SK-N-SH treated with all-trans-retinoic acid at 6 μM for 48 hours (cell line): Measurements from ENCODE around the gene MTERF2.
A peak's percentile ranks its signal among the peaks of the same experiment; 100 is the strongest.

ENCODE experiments used
- ATAC-seq: fragments of 200-7000 bp; cut with Tn5 transposase; 3 replicates; pipeline ENCODE4 v1.9.1; 2020; ENCODE audit warnings: mild to moderate bottlenecking, moderate library complexity
- ARNTL ChIP-seq: fragments of 450-650 bp; formaldehyde crosslinking; IDR thresholded peaks from 2 replicates; pipeline ENCODE4 v1.5.0; 2020; ENCODE audit warnings: low read depth, mild to moderate bottlenecking, moderate library complexity, borderline replicate concordance
- BACH2 ChIP-seq: fragments of 250-450 bp; sonication (Bioruptor Pico); IDR thresholded peaks from 2 replicates; pipeline ENCODE4 v1.9.0; 2021; ENCODE audit warnings: mild to moderate bottlenecking, borderline replicate concordance
- CSDC2 ChIP-seq: fragments of 250-450 bp; sonication (Bioruptor Pico); IDR thresholded peaks from 2 replicates; pipeline ENCODE4 v1.5.0; 2020; ENCODE audit warnings: mild to moderate bottlenecking, moderate library complexity
- ESRRG ChIP-seq: fragments of 250-450 bp; sonication (Bioruptor Pico); IDR thresholded peaks from 2 replicates; pipeline ENCODE4 v1.6.1; 2021; ENCODE audit warnings: mild to moderate bottlenecking
- GLIS3 ChIP-seq: fragments of 250-450 bp; sonication (Bioruptor Pico); IDR thresholded peaks from 2 replicates; pipeline ENCODE4 v1.5.0; 2020; ENCODE audit warnings: mild to moderate bottlenecking, moderate library complexity
- ISL1 ChIP-seq: fragments of 250-450 bp; sonication (Bioruptor Pico); IDR thresholded peaks from 2 replicates; pipeline ENCODE4 v2.1.2; 2022; ENCODE audit warnings: mild to moderate bottlenecking, moderate library complexity
- OSR1 ChIP-seq: fragments of 250-450 bp; sonication (Bioruptor Pico); IDR thresholded peaks from 2 replicates; pipeline ENCODE4 v1.8.0; 2022; ENCODE audit warnings: moderate library complexity, mild to moderate bottlenecking, inconsistent platforms
- PPARA ChIP-seq: fragments of 250-450 bp; sonication (Bioruptor Pico); IDR thresholded peaks from 2 replicates; pipeline ENCODE4 v1.5.0; 2020; ENCODE audit warnings: mild to moderate bottlenecking, borderline replicate concordance
- RARB ChIP-seq: fragments of 250-450 bp; sonication (Bioruptor Pico); IDR thresholded peaks from 2 replicates; pipeline ENCODE4 v1.8.0; 2021; ENCODE audit warnings: mild to moderate bottlenecking, moderate library complexity
- SNAI2 ChIP-seq: fragments of 250-450 bp; sonication (Bioruptor Pico); IDR thresholded peaks from 2 replicates; pipeline ENCODE4 v1.5.0; 2020; ENCODE audit warnings: mild to moderate bottlenecking, moderate library complexity
- TOX ChIP-seq: fragments of 250-450 bp; sonication (Bioruptor Pico); IDR thresholded peaks from 2 replicates; pipeline ENCODE4 v1.8.0; 2021; ENCODE audit warnings: mild to moderate bottlenecking, moderate library complexity, borderline replicate concordance
- ZC3H10 ChIP-seq: fragments of 250-450 bp; sonication (Bioruptor Pico); IDR thresholded peaks from 2 replicates; pipeline ENCODE4 v1.5.1; 2021; ENCODE audit warnings: mild to moderate bottlenecking, moderate library complexity
- ZFP3 ChIP-seq: fragments of 250-450 bp; sonication (Bioruptor Pico); IDR thresholded peaks from 2 replicates; pipeline ENCODE4 v1.5.0; 2020; ENCODE audit warnings: mild to moderate bottlenecking, moderate library complexity
- ZFP30 ChIP-seq: fragments of 450-650 bp; formaldehyde crosslinking; IDR thresholded peaks from 2 replicates; pipeline ENCODE4 v1.5.0; 2022; ENCODE audit warnings: mild to moderate bottlenecking, moderate library complexity
- ZNF565 ChIP-seq: fragments of 450-650 bp; formaldehyde crosslinking; conservative IDR thresholded peaks from 2 replicates; pipeline ENCODE4 v1.5.0; 2020; ENCODE audit warnings: low read depth, mild to moderate bottlenecking, moderate library complexity
- ZNF70 ChIP-seq: fragments of 450-650 bp; formaldehyde crosslinking; IDR thresholded peaks from 2 replicates; pipeline ENCODE4 v1.5.0; 2020; ENCODE audit warnings: mild to moderate bottlenecking, moderate library complexity
- ZNF8 ChIP-seq: fragments of 450-650 bp; formaldehyde crosslinking; IDR thresholded peaks from 2 replicates; pipeline ENCODE4 v1.5.0; 2020; ENCODE audit warnings: mild to moderate bottlenecking, moderate library complexity
- TF ChIP-seq, protein P1 (sequence below): fragments of 250-450 bp; sonication (Bioruptor Pico); IDR thresholded peaks from 2 replicates; pipeline ENCODE4 v1.5.1; 2020; ENCODE audit warnings: low read depth, mild to moderate bottlenecking, moderate library complexity
- TF ChIP-seq, protein P2 (sequence below): fragments of 250-450 bp; sonication (Bioruptor Pico); IDR thresholded peaks from 2 replicates; pipeline ENCODE4 v1.8.0; 2020; ENCODE audit warnings: mild to moderate bottlenecking, moderate library complexity, borderline replicate concordance
- TF ChIP-seq, protein P3 (sequence below): fragments of 250-450 bp; sonication (Bioruptor Pico); IDR thresholded peaks from 2 replicates; pipeline ENCODE4 v1.5.1; 2021; ENCODE audit warnings: mild to moderate bottlenecking, moderate library complexity
- TF ChIP-seq, protein P4 (sequence below): fragments of 250-450 bp; sonication (Bioruptor Pico); IDR thresholded peaks from 2 replicates; pipeline ENCODE4 v1.5.0; 2020; ENCODE audit warnings: mild to moderate bottlenecking, moderate library complexity
- TF ChIP-seq, protein P5 (sequence below): fragments of 250-450 bp; sonication (Bioruptor Pico); IDR thresholded peaks from 2 replicates; pipeline ENCODE4 v1.8.0; 2021; ENCODE audit warnings: low read depth, mild to moderate bottlenecking, moderate library complexity, borderline replicate concordance

Gene MTERF2

DNA sequence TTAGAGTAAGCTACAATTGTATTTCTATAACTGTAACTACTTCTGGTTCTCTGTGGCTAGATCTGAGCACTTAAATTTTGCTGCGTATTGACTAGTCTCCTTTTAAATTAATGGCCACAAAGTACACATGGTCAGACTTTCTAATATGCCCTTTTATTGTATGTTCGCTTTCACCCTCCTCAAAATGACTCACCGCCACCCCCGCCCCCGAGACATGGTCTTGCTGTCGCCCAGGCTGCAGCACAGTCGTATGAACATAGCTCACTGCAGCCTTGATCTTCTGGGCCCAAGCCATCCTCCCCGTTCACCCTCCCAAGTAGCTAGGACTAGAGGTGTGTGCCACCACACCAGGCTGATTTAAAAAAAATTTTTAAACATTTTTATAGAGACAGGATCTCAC is 11.8 kb downstream of the MTERF2 start:
- ATAC-seq = no peak
- TF ChIP-seq SNAI2 (CRISPR knock-in tag) (no peak), GLIS3 (CRISPR knock-in tag) (no peak), ARNTL (CRISPR knock-in tag) (no peak), ZNF8 (CRISPR knock-in tag) (no peak), ZC3H10 (no peak), PPARA (CRISPR knock-in tag) (no peak), ESRRG (CRISPR knock-in tag) (no peak), ISL1 (CRISPR knock-in tag) (no peak), OSR1 (CRISPR knock-in tag) (no peak), CSDC2 (CRISPR knock-in tag) (no peak), RARB (CRISPR knock-in tag) (no peak)
- TF ChIP-seq, protein P1, sequence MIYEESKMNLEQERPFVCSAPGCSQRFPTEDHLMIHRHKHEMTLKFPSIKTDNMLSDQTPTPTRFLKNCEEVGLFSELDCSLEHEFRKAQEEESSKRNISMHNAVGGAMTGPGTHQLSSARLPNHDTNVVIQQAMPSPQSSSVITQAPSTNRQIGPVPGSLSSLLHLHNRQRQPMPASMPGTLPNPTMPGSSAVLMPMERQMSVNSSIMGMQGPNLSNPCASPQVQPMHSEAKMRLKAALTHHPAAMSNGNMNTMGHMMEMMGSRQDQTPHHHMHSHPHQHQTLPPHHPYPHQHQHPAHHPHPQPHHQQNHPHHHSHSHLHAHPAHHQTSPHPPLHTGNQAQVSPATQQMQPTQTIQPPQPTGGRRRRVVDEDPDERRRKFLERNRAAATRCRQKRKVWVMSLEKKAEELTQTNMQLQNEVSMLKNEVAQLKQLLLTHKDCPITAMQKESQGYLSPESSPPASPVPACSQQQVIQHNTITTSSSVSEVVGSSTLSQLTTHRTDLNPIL (CRISPR knock-in tag) = no peak
- TF ChIP-seq, protein P2, sequence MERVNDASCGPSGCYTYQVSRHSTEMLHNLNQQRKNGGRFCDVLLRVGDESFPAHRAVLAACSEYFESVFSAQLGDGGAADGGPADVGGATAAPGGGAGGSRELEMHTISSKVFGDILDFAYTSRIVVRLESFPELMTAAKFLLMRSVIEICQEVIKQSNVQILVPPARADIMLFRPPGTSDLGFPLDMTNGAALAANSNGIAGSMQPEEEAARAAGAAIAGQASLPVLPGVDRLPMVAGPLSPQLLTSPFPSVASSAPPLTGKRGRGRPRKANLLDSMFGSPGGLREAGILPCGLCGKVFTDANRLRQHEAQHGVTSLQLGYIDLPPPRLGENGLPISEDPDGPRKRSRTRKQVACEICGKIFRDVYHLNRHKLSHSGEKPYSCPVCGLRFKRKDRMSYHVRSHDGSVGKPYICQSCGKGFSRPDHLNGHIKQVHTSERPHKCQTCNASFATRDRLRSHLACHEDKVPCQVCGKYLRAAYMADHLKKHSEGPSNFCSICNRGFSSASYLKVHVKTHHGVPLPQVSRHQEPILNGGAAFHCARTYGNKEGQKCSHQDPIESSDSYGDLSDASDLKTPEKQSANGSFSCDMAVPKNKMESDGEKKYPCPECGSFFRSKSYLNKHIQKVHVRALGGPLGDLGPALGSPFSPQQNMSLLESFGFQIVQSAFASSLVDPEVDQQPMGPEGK (CRISPR knock-in tag) = no peak
- TF ChIP-seq, protein P3, sequence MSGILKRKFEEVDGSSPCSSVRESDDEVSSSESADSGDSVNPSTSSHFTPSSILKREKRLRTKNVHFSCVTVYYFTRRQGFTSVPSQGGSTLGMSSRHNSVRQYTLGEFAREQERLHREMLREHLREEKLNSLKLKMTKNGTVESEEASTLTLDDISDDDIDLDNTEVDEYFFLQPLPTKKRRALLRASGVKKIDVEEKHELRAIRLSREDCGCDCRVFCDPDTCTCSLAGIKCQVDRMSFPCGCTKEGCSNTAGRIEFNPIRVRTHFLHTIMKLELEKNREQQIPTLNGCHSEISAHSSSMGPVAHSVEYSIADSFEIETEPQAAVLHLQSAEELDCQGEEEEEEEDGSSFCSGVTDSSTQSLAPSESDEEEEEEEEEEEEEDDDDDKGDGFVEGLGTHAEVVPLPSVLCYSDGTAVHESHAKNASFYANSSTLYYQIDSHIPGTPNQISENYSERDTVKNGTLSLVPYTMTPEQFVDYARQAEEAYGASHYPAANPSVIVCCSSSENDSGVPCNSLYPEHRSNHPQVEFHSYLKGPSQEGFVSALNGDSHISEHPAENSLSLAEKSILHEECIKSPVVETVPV (CRISPR knock-in tag) = no peak
- TF ChIP-seq, protein P4, sequence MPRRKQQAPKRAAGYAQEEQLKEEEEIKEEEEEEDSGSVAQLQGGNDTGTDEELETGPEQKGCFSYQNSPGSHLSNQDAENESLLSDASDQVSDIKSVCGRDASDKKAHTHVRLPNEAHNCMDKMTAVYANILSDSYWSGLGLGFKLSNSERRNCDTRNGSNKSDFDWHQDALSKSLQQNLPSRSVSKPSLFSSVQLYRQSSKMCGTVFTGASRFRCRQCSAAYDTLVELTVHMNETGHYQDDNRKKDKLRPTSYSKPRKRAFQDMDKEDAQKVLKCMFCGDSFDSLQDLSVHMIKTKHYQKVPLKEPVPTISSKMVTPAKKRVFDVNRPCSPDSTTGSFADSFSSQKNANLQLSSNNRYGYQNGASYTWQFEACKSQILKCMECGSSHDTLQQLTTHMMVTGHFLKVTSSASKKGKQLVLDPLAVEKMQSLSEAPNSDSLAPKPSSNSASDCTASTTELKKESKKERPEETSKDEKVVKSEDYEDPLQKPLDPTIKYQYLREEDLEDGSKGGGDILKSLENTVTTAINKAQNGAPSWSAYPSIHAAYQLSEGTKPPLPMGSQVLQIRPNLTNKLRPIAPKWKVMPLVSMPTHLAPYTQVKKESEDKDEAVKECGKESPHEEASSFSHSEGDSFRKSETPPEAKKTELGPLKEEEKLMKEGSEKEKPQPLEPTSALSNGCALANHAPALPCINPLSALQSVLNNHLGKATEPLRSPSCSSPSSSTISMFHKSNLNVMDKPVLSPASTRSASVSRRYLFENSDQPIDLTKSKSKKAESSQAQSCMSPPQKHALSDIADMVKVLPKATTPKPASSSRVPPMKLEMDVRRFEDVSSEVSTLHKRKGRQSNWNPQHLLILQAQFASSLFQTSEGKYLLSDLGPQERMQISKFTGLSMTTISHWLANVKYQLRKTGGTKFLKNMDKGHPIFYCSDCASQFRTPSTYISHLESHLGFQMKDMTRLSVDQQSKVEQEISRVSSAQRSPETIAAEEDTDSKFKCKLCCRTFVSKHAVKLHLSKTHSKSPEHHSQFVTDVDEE (CRISPR knock-in tag) = no peak

DNA sequence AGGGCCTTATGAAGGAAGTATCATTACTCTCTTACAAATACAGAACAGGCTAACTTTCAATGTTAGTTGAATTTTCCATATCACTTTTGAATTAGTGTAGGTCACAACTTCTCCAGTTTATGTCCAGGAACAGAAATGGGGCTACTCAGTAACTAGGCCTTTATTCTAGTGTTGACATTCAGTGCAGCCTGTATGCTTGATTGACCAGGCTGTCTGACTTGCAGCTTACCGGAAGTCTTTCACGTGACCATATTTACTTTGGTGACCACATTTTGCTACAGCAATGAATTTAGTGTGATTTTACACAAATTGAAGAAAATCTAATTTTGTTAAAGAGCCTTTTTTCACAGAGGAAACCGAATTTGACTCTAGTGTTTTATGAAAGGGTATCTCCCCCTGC is 12.4 kb downstream of the MTERF2 start:
- no peak for ATAC-seq
- TF ChIP-seq ARNTL (CRISPR knock-in tag) (no peak), SNAI2 (CRISPR knock-in tag) (no peak), CSDC2 (CRISPR knock-in tag) (no peak), ZFP30 (CRISPR knock-in tag) (no peak), ZNF565 (no peak), ZFP3 (CRISPR knock-in tag) (no peak), RARB (CRISPR knock-in tag) (no peak), ZNF8 (CRISPR knock-in tag) (no peak)

DNA sequence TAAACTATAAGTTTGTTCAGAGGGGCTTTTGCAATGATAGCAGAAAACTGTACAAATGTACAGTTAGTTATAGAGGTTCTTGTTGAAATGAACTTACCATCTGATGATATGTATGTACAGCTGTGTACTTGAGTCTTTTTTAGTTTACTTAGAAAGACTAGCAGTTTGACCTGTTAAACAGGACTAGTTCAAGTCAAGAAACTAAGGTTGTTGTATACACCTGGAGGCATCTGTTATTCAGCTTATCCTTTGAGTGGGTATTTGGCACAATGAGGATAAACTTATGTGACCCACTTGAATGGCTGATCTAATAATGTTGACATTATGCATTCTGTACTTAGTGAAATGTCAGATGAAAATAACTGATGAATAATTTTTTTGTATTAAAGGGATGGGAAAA is 13.4 kb downstream of the MTERF2 start:
- TF ChIP-seq ISL1 (CRISPR knock-in tag) (peak; percentile 54), PPARA (CRISPR knock-in tag) (no peak)
- ATAC-seq = no peak

DNA sequence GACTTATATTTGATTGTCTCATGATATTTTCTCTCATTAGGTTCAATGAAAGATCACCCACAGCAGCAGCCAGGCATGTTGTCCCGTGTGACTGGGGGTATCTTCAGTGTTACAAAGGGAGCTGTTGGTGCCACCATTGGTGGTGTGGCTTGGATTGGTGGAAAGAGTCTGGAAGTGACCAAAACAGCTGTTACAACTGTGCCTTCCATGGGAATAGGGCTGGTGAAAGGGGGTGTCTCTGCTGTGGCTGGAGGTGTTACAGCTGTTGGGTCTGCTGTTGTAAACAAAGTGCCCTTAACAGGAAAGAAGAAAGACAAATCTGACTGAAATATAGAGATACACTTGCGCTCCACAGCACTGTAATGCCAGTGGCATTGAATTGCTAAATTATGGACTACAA is 15.9 kb downstream of the MTERF2 start:
- TF ChIP-seq TOX (CRISPR knock-in tag) (no peak), ZNF70 (no peak), BACH2 (CRISPR knock-in tag) (no peak), CSDC2 (CRISPR knock-in tag) (no peak), GLIS3 (CRISPR knock-in tag) (no peak), OSR1 (CRISPR knock-in tag) (no peak), RARB (CRISPR knock-in tag) (no peak), ZFP3 (CRISPR knock-in tag) (no peak), ISL1 (CRISPR knock-in tag) (no peak)
- TF ChIP-seq, protein P5, sequence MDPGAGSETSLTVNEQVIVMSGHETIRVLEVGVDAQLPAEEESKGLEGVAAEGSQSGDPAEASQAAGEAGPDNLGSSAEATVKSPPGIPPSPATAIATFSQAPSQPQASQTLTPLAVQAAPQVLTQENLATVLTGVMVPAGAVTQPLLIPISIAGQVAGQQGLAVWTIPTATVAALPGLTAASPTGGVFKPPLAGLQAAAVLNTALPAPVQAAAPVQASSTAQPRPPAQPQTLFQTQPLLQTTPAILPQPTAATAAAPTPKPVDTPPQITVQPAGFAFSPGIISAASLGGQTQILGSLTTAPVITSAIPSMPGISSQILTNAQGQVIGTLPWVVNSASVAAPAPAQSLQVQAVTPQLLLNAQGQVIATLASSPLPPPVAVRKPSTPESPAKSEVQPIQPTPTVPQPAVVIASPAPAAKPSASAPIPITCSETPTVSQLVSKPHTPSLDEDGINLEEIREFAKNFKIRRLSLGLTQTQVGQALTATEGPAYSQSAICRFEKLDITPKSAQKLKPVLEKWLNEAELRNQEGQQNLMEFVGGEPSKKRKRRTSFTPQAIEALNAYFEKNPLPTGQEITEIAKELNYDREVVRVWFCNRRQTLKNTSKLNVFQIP (CRISPR knock-in tag) = no peak

More for the DNA sequence above, 15.9 kb downstream of the MTERF2 start:
- ATAC-seq = no peak
